ENCODE data around the gene CCL21. TPM values are rescaled to one million over a fixed set of nuclear protein-coding genes. Genes with fewer than 3 reads are reported as not detected.

The CCL21 gene
- total RNA-seq, 2 experiments from 2014 or later: not detected

Other genes with a start within 250 kb of the CCL21 start
- gene ENHO, start 187.1 kb downstream of the CCL21 start, total RNA-seq: not detected
- not detected for gene CNTFR, start 120.4 kb downstream of the CCL21 start, total RNA-seq
- 10 to 100 TPM; 29.3 to 35.2 TPM for gene RPP25L, start 98.0 kb downstream of the CCL21 start, total RNA-seq
- gene DCTN3, start 89.6 kb downstream of the CCL21 start, total RNA-seq: 10 to 100 TPM; 65.9 to 68.4 TPM
- gene ARID3C, start 81.1 kb downstream of the CCL21 start, total RNA-seq: under 1 TPM; 0.66 to 0.76 TPM
- 10 to 100 TPM; 63.6 to 68.0 TPM for gene SIGMAR1, start 72.3 kb downstream of the CCL21 start, total RNA-seq
- gene GALT, start 63.5 kb downstream of the CCL21 start, total RNA-seq: 10 to 100 TPM; 45.1 to 53.9 TPM
- 10 to 100 TPM; 18.3 to 21.3 TPM for gene IL11RA, start 58.0 kb downstream of the CCL21 start, total RNA-seq
- gene CCL27, start 47.5 kb downstream of the CCL21 start, total RNA-seq: under 1 TPM in 1 of 2 experiments, not detected in 1; 0.23 TPM
- under 1 TPM; 0.30 to 0.66 TPM for gene CCL19, start 18.9 kb downstream of the CCL21 start, total RNA-seq
- gene PHF24, start 248.1 kb upstream of the CCL21 start, total RNA-seq: under 1 TPM; 0.09 to 0.18 TPM